Measurements from ENCODE around the gene PARK7. TPM values are rescaled to one million over a fixed set of nuclear protein-coding genes. Genes with fewer than 3 reads are reported as not detected.

PARK7 gene
- polyA plus RNA-seq, 1 experiment, result 479 TPM

DNA sequence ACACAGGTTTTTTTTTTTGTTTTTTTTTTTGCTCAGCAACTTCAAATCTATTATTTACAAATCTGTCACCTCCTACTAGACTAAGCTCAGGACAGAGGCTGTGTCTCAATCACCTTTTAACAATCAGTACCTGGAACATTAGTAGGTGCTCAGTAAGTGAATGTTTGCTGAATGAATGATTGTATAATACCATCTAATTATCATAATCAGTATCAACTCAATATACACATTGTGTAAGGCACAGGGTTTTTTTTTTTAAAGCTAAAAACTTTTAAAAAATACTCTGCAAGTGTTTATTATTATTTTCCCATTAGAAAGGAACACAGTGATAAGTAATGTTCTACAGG, 55.4 kb downstream of the PARK7 start:
- H3K4me3 ChIP-seq (ENCODE audit: low read depth, low read length), result no peak overlapping the region
- CTCF ChIA-PET, result interaction anchor here (0.6 to 6.9 kb wide), 9 partner anchors 14 to 333 kb away, joined by 3 to 68 read pairs (median 6); no protein-coding TSS in a partner anchor
- DNase-seq (ENCODE audit: low read depth, low spot score), result no peak
- H3K27ac ChIP-seq (ENCODE audit: low read depth, low read length), result no peak overlapping the region
- TF ChIP-seq, protein P1, sequence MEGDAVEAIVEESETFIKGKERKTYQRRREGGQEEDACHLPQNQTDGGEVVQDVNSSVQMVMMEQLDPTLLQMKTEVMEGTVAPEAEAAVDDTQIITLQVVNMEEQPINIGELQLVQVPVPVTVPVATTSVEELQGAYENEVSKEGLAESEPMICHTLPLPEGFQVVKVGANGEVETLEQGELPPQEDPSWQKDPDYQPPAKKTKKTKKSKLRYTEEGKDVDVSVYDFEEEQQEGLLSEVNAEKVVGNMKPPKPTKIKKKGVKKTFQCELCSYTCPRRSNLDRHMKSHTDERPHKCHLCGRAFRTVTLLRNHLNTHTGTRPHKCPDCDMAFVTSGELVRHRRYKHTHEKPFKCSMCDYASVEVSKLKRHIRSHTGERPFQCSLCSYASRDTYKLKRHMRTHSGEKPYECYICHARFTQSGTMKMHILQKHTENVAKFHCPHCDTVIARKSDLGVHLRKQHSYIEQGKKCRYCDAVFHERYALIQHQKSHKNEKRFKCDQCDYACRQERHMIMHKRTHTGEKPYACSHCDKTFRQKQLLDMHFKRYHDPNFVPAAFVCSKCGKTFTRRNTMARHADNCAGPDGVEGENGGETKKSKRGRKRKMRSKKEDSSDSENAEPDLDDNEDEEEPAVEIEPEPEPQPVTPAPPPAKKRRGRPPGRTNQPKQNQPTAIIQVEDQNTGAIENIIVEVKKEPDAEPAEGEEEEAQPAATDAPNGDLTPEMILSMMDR (IDR thresholded peaks at IDR 0.05; ENCODE audit: low read depth, low read length), result no peak
- no peaks in the 10 kb centered on the region for H3K27me3 ChIP-seq (ENCODE audit: control insufficient read depth, insufficient read depth, low read length)
- POLR2A ChIA-PET, result interaction anchor here (0.6 to 1.5 kb wide), 6 partner anchors 12 to 446 kb away, joined by 3 to 4 read pairs (median 3); no protein-coding TSS in a partner anchor
- no peaks in the 10 kb centered on the region for H3K9me3 ChIP-seq (ENCODE audit: control insufficient read depth, insufficient read depth, low read length)

DNA sequence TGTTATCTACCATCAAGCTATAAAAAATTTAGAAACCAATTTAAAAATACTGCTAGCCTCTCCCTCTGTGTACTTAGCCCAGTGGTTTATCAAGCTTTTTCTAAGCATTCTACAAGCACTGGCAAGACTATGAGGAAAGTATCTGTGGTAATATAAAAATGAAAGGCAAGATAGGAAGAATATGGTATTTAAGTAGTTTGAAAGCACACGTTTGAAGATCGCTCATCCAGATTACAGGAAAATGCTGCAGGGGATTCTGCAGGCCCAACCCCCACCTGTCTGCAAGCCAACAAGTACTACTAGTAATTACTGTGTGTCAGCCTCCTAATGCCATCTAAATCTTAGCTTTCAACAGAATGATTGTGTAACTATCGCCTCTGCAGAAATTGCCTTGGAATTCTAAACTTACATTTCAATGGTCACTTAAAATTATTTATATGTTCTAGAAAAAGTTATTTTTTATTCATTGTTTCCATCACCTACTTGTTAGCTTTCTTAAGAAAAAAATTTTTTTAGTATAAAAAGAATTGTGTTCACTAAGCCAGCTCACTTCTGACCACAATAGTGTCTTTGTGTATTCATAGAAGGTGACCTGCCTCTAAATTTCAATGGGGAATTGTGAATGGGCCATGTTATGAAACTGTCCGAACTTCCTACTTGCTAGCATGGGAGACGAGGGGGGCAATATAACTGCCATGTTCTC, 56.1 kb downstream of the PARK7 start:
- H3K4me3 ChIP-seq (ENCODE audit: low read depth, low read length), result no peak overlapping the region
- H3K9me3 ChIP-seq (ENCODE audit: control insufficient read depth, insufficient read depth, low read length), result no peaks in the 10 kb centered on the region
- CTCF ChIA-PET, result interaction anchor here (0.5 to 6.9 kb wide), 6 partner anchors 34 to 332 kb away, joined by 4 to 68 read pairs (median 33); no protein-coding TSS in a partner anchor
- TF ChIP-seq, protein P1 (IDR thresholded peaks at IDR 0.05; ENCODE audit: low read depth, low read length), result no peak
- H3K27ac ChIP-seq (ENCODE audit: low read depth, low read length), result no peak overlapping the region
- no peaks in the 10 kb centered on the region for H3K27me3 ChIP-seq (ENCODE audit: control insufficient read depth, insufficient read depth, low read length)
- DNase-seq (ENCODE audit: low read depth, low spot score), result no peak
- POLR2A ChIA-PET, result interaction anchor here (0.6 to 1.5 kb wide), 4 partner anchors 11 to 446 kb away, joined by 3 to 4 read pairs (median 4); no protein-coding TSS in a partner anchor

DNA sequence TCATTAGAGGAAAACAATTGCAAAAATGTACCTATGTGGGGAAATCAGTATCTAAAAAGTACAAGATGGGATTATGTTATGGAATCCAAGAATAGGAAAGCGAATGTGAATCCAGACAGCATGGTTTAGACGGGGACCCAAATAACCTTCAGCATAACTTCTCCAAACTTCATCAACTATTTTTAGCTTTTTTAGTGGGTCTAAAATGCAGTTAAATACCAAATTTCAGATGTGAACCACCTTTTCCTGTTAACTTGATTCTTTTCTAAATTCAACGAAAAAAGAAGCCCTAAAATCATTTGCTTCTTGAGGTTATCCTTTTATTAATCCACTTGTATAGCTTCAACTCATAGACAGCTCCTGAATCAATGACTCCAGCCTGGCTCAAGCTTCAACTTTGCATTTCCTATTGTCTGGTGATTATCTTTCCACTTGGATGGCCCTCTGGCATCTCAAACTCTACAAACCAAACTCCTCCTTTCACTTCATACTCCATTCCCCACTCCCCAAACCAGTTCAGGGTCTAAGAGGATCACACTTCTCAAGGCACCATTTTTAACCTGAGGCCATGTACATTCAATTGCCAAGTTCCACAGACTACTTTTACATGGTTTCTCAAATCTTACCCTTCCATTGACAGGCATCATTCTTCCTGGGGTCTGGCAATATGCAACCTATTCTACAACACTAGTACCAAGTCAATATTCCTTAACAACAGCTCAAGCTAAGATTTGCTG, 57.1 kb downstream of the PARK7 start:
- Histone ChIP-seq H3K4me3 (ENCODE audit: low read depth, low read length) (no peak overlapping the region), H3K27me3 (ENCODE audit: control insufficient read depth, insufficient read depth, low read length) (no peaks in the 10 kb centered on the region), H3K9me3 (ENCODE audit: control insufficient read depth, insufficient read depth, low read length) (no peaks in the 10 kb centered on the region), H3K27ac (ENCODE audit: low read depth, low read length) (no peak overlapping the region)
- DNase-seq (ENCODE audit: low read depth, low spot score), result no peak
- CTCF ChIA-PET, result interaction anchor here (0.7 to 6.9 kb wide), 6 partner anchors 12 to 331 kb away, joined by 3 to 68 read pairs (median 20); no protein-coding TSS in a partner anchor
- POLR2A ChIA-PET, result interaction anchor here (0.7 kb wide), 1 partner anchor 9 kb away, joined by 3 read pairs; no protein-coding TSS in a partner anchor
- TF ChIP-seq, protein P1 (IDR thresholded peaks at IDR 0.05; ENCODE audit: low read depth, low read length), result no peak

DNA sequence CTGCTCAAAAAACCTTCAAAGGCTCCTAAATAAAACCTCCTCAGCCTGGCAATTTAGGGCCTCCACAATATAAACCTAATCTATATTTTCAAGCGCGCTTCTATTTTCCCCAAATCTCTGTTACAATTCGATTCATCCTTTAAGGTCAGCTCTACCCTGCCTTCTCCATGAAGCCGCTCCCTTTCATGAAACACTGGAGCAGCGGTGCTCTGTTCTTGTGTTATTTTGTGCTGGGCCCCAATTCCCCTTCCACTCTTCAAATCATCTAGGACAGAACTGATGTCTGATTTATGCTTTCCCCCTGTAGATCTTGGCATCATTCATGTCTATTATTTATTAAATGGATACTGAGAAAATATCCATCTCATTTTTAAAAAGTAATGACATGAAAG, 57.7 kb downstream of the PARK7 start:
- Histone ChIP-seq H3K9me3 (ENCODE audit: control insufficient read depth, insufficient read depth, low read length) (no peaks in the 10 kb centered on the region), H3K27me3 (ENCODE audit: control insufficient read depth, insufficient read depth, low read length) (no peaks in the 10 kb centered on the region), H3K4me3 (ENCODE audit: low read depth, low read length) (no peak overlapping the region), H3K27ac (ENCODE audit: low read depth, low read length) (no peak overlapping the region)
- no peak for DNase-seq (ENCODE audit: low read depth, low spot score)
- TF ChIP-seq, protein P1 (IDR thresholded peaks at IDR 0.05; ENCODE audit: low read depth, low read length), result no peak
- CTCF ChIA-PET, result interaction anchor here (1.1 to 6.9 kb wide), 5 partner anchors 11 to 331 kb away, joined by 3 to 68 read pairs (median 35); no protein-coding TSS in a partner anchor
- POLR2A ChIA-PET, result no interaction called here

Measured in AG04450 (cell line).